Stimulated activated naive B cell treated with anti-CD40 and anti-IgM and Interleukin-4, amounts not matched to agents 10 μg/mL and 1 μg/mL and 100 μg/mL, for 72 hours (primary cell): ENCODE measurements around the gene LYVE1.
A peak's percentile ranks its signal among the peaks of the same experiment; 100 is the strongest.

Source experiments
- ATAC-seq, 2 donors: fragments of 150-1000 bp; cut with Tn5 transposase; replicated peaks; 2 replicates each; pipeline ENCODE4 v1.10.0; 2021; ENCODE audit warnings: moderate library complexity in 1 of 2
- DNase-seq: peaks from one replicate; pipeline ENCODE4 v3.0.0; 2021
- H3K27ac Mint-ChIP-seq: one replicate; pipeline ENCODE4 v1.8.0; 2022; ENCODE audit warnings: mild to moderate bottlenecking, mixed read lengths
- H3K27me3 Mint-ChIP-seq, 2 donors: one replicate each; pipeline ENCODE4 v1.8.0; 2022; ENCODE audit warnings: mixed read lengths in 2 of 2
- H3K36me3 Mint-ChIP-seq, 2 donors: one replicate each; pipeline ENCODE4 v1.8.0; 2022; ENCODE audit warnings: mixed read lengths in 2 of 2, mild to moderate bottlenecking in 1 of 2
- H3K4me1 Mint-ChIP-seq, 2 donors: one replicate each; pipeline ENCODE4 v1.8.0; 2022; ENCODE audit warnings: mixed read lengths in 2 of 2, mild to moderate bottlenecking in 1 of 2
- H3K4me3 Mint-ChIP-seq, 2 donors: one replicate each; pipeline ENCODE4 v1.8.0; 2022; ENCODE audit warnings: mild to moderate bottlenecking in 2 of 2, mixed read lengths in 2 of 2, moderate library complexity in 1 of 2
- H3K9me3 Mint-ChIP-seq, 2 donors: one replicate each; pipeline ENCODE4 v1.8.0; 2022; ENCODE audit warnings: mixed read lengths in 2 of 2, mild to moderate bottlenecking in 1 of 2

The LYVE1 gene

GRCh38 chr11:10538924-10539323, 29.5 kb downstream of the LYVE1 start:
- Mint-ChIP-seq H3K4me3 (no peak overlapping the region), H3K27me3 (no peaks in the 10 kb centered on the region), H3K4me1 (peaks cover 17 to 58% of the 10 kb centered on the region in 2 donors)

DNA sequence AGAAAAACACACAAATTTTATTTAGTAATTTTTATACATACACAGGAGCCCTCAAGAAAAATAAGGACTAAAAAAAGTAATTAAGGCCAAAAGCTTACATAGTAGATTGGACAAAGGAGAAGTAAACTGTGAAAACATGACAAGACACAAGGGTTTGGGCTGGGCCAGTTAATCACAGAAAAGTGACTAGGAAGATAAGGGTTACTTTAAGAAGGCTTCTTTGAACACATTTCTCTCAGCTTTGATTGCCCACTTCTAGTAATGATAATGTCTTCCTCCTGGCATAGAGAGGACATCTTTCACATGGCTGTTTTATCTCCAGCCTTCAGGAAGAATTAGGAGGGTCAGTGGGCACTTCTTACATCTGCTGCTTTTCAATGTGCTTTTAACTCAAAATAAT, 30.9 kb downstream of the LYVE1 start:
- no peak overlapping the region for H3K4me3 Mint-ChIP-seq
- no peaks in the 10 kb centered on the region for H3K9me3 Mint-ChIP-seq
- H3K36me3 Mint-ChIP-seq = peaks cover 7 to 9% of the 10 kb centered on the region in 2 donors
- H3K27me3 Mint-ChIP-seq = no peaks in the 10 kb centered on the region
- H3K4me1 Mint-ChIP-seq = peaks cover 20 to 66% of the 10 kb centered on the region in 2 donors
- ATAC-seq (no peak), DNase-seq (no peak)
- no peak overlapping the region for H3K27ac Mint-ChIP-seq

More at GRCh38 chr11:10538924-10539323, 29.5 kb downstream of the LYVE1 start:
- H3K36me3 Mint-ChIP-seq = peaks cover 1 to 5% of the 10 kb centered on the region in 2 donors
- ATAC-seq = no peak
- H3K27ac Mint-ChIP-seq = no peak overlapping the region
- no peak for DNase-seq
- H3K9me3 Mint-ChIP-seq = no peaks in the 10 kb centered on the region

DNA sequence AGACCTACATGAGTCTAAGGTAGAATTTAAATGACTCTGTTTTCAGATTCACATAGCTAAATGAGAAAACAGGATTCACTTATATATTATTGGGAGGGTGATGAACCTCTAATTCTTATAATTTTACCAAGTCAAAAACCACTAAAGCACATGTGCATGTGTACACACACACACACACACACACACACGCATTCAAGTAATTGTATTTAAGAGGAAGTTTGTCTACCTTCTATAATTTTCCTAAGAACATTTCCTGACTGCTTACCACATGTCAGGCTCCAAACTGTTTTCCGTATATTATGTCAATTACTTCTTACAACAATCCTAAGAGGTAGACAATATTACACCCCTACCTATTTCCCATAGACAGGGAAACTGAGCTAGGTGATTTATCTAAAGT, 34.1 kb downstream of the LYVE1 start:
- ATAC-seq (no peak), DNase-seq (no peak)
- Mint-ChIP-seq H3K9me3 (no peaks in the 10 kb centered on the region), H3K36me3 (peaks cover 14 to 19% of the 10 kb centered on the region in 2 donors), H3K4me1 (peaks cover 15 to 50% of the 10 kb centered on the region in 2 donors), H3K27me3 (no peaks in the 10 kb centered on the region), H3K4me3 (no peak overlapping the region), H3K27ac (no peak overlapping the region)

DNA sequence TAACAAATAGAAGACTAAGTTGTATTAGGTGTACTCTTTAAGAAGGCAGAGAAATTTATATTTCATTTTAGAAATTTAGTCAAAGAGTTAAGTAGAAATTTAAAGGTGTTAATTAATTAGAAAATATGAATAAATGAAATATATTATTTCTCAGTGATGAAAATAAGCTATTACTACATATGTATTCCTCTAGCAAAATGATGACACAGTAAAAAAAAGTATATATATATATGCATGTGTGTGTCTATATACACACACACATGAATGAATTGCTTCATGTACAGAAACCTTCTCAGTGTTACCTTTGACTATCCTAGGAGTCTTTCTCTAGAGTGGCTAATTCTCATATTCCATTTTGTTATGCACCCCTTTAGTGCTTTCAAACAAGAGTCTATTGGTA, 35.1 kb downstream of the LYVE1 start:
- Mint-ChIP-seq H3K4me3 (no peak overlapping the region), H3K36me3 (peaks cover 18 to 26% of the 10 kb centered on the region in 2 donors), H3K27me3 (no peaks in the 10 kb centered on the region), H3K27ac (no peak overlapping the region), H3K4me1 (peaks cover 13 to 47% of the 10 kb centered on the region in 2 donors), H3K9me3 (no peaks in the 10 kb centered on the region)
- ATAC-seq (no peak), DNase-seq (no peak)

GRCh38 chr11:10532526-10532925, 35.9 kb downstream of the LYVE1 start:
- no peak for ATAC-seq
- no peak overlapping the region for H3K4me3 Mint-ChIP-seq
- H3K4me1 Mint-ChIP-seq = peaks cover 15 to 46% of the 10 kb centered on the region in 2 donors
- no peak overlapping the region for H3K27ac Mint-ChIP-seq
- no peaks in the 10 kb centered on the region for H3K27me3 Mint-ChIP-seq
- peaks cover 19 to 27% of the 10 kb centered on the region in 2 donors for H3K36me3 Mint-ChIP-seq
- DNase-seq = no peak
- no peaks in the 10 kb centered on the region for H3K9me3 Mint-ChIP-seq

DNA sequence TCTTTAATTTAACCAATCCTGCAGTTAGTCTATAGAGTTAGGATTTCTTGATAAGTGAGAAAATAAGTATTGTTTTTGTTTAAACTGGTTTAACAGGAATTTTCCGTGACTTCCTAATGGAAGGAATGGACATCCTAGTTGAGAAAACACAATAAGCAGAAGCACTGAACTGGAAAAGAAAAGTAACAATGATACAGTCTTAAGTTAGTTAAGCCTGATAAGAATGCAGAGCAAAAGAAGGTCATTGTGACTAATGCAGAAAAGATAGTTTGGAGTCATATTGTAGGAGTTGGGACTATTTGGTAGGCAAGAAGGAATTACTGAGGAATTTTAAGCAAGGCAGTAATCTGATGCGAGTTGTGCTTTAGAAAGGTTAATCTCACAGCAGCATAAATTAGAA, 39.2 kb downstream of the LYVE1 start:
- ATAC-seq = no peak
- Mint-ChIP-seq H3K4me3 (no peak overlapping the region), H3K36me3 (peaks cover 24 to 36% of the 10 kb centered on the region in 2 donors), H3K9me3 (no peaks in the 10 kb centered on the region), H3K27ac (no peak overlapping the region), H3K27me3 (no peaks in the 10 kb centered on the region), H3K4me1 (peaks cover 18 to 41% of the 10 kb centered on the region in 2 donors)
- DNase-seq = no peak

GRCh38 chr11:10528121-10528520, 40.3 kb downstream of the LYVE1 start:
- H3K9me3 Mint-ChIP-seq = no peaks in the 10 kb centered on the region
- DNase-seq (no peak), ATAC-seq (no peak)
- no peak overlapping the region for H3K4me3 Mint-ChIP-seq
- H3K4me1 Mint-ChIP-seq = peaks cover 17 to 32% of the 10 kb centered on the region in 2 donors
- H3K27me3 Mint-ChIP-seq = no peaks in the 10 kb centered on the region
- H3K27ac Mint-ChIP-seq = no peak overlapping the region
- H3K36me3 Mint-ChIP-seq = peaks cover 24 to 35% of the 10 kb centered on the region in 2 donors

- Mint-ChIP-seq H3K36me3 (peaks cover 20 to 28% of the 10 kb centered on the region in 2 donors), H3K4me3 (peak overlapping the region; percentile 12 to 43), H3K27ac (peak overlapping the region; percentile 60)
These were observed 41.2 kb downstream of the LYVE1 start for GRCh38 chr11:10526974-10527918.

DNA sequence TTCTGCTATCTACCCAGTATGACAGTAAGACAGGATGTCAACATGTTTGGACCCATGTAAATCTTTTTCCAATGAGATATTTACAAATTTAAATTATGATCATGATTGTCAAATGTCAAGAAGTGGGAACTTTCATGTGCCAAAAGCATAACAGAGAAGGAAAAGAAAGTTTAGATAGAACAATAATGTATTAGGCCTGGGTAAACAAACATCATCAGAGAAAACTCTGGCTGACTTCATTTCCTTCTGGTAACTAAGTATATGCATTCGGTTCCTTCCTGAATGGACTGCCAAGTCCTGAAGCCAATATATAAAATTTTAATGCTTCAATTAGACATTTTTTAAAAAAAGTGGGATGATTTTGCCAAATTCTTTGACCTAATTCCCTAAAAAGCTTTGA, 44.0 kb downstream of the LYVE1 start:
- no peak for DNase-seq
- Mint-ChIP-seq H3K9me3 (no peaks in the 10 kb centered on the region), H3K36me3 (peaks cover 22 to 31% of the 10 kb centered on the region in 2 donors), H3K27me3 (no peaks in the 10 kb centered on the region), H3K4me3 (no peak overlapping the region), H3K27ac (no peak overlapping the region), H3K4me1 (peaks cover 19 to 27% of the 10 kb centered on the region in 2 donors)
- ATAC-seq = no peak

More at GRCh38 chr11:10526974-10527918, 41.2 kb downstream of the LYVE1 start:
- ATAC-seq = peak; percentile 99
- H3K9me3 Mint-ChIP-seq = no peaks in the 10 kb centered on the region
- H3K4me1 Mint-ChIP-seq = peaks cover 17 to 28% of the 10 kb centered on the region in 2 donors
- no peak for DNase-seq
- no peaks in the 10 kb centered on the region for H3K27me3 Mint-ChIP-seq

GRCh38 chr11:10522921-10523320, 45.5 kb downstream of the LYVE1 start:
- H3K4me3 Mint-ChIP-seq = no peak overlapping the region
- no peak for DNase-seq

GRCh38 chr11:10522276-10522675, 46.2 kb downstream of the LYVE1 start:
- H3K4me3 Mint-ChIP-seq = no peak overlapping the region
- no peak overlapping the region for H3K27ac Mint-ChIP-seq
- no peaks in the 10 kb centered on the region for H3K9me3 Mint-ChIP-seq
- ATAC-seq = no peak
- H3K27me3 Mint-ChIP-seq = no peaks in the 10 kb centered on the region
- H3K4me1 Mint-ChIP-seq = peaks cover 16 to 18% of the 10 kb centered on the region in 2 donors
- no peak for DNase-seq
- H3K36me3 Mint-ChIP-seq = peaks cover 17 to 23% of the 10 kb centered on the region in 2 donors

More at GRCh38 chr11:10522921-10523320, 45.5 kb downstream of the LYVE1 start:
- Mint-ChIP-seq H3K4me1 (peaks cover 19 to 22% of the 10 kb centered on the region in 2 donors), H3K27ac (no peak overlapping the region), H3K27me3 (no peaks in the 10 kb centered on the region), H3K36me3 (peaks cover 17 to 22% of the 10 kb centered on the region in 2 donors), H3K9me3 (no peaks in the 10 kb centered on the region)
- no peak for ATAC-seq

DNA sequence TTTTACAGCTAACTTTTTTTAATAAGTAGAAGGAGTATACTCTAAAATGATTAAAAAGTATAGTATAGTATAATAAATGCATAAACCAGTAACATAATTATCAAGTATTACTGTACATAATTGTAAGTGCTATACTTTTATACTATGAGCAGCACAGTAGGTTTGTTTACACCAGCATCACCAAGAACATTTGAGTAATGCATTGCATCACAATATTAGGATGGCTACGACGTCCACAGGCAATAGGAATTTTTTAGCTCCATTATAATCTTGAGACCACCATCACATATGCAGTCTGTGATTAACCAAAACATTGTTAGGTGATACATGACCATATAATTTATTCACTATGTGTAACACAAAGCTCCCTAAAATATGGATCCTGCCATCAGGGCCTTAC, 47.9 kb downstream of the LYVE1 start:
- ATAC-seq = no peak
- peaks cover 6 to 11% of the 10 kb centered on the region in 2 donors for H3K4me1 Mint-ChIP-seq
- H3K27ac Mint-ChIP-seq = no peak overlapping the region
- peaks cover 15 to 20% of the 10 kb centered on the region in 2 donors for H3K36me3 Mint-ChIP-seq
- DNase-seq = no peak
- H3K9me3 Mint-ChIP-seq = no peaks in the 10 kb centered on the region
- H3K4me3 Mint-ChIP-seq = no peak overlapping the region
- H3K27me3 Mint-ChIP-seq = no peaks in the 10 kb centered on the region

DNA sequence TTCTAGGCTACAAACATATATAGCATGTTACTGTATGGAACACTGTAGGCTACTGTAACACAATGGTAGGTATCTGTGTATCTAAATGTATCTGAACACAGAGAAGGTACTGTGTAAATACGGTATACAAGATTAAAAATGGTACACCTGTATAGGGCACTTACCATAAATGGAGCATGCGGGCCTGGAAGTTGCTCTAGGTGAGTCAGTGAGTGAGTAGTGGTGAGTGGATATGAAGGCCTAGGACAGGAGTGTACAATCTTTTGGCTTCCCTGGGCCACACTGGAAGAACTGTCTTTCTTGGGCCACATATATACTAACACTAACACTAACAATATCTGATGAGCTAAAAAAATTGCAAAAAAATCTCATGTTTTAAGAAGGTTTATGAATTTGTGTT, 48.8 kb downstream of the LYVE1 start:
- DNase-seq = no peak
- Mint-ChIP-seq H3K36me3 (peaks cover 15 to 25% of the 10 kb centered on the region in 2 donors), H3K27me3 (no peaks in the 10 kb centered on the region), H3K9me3 (no peaks in the 10 kb centered on the region), H3K4me1 (peaks cover 12 to 13% of the 10 kb centered on the region in 2 donors), H3K27ac (no peak overlapping the region), H3K4me3 (no peak overlapping the region)
- no peak for ATAC-seq

DNA sequence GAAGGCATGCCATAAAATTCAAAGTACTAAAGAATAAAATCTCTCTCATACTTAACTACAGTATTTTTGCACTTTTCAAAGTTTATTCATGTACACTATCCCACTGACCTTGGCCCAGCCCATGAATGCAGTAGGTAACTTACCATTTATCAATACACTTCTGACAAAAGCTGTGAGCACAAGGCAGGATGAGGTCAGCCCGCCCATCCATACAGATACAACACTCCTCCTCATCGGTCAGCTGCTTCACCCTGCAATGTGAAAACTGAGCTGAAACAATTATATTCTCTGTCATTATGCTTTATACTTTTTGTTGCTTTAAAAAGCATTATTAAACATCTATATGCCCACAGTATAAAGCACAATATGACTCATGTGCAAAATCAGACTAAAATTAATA, 49.6 kb downstream of the LYVE1 start:
- no peak for DNase-seq

GRCh38 chr11:10518123-10518522, 50.3 kb downstream of the LYVE1 start:
- H3K4me1 Mint-ChIP-seq = peaks cover 12 to 14% of the 10 kb centered on the region in 2 donors
- no peaks in the 10 kb centered on the region for H3K27me3 Mint-ChIP-seq
- ATAC-seq (no peak), DNase-seq (no peak)
- no peaks in the 10 kb centered on the region for H3K9me3 Mint-ChIP-seq
- no peak overlapping the region for H3K27ac Mint-ChIP-seq
- H3K36me3 Mint-ChIP-seq = peaks cover 13 to 25% of the 10 kb centered on the region in 2 donors
- no peak overlapping the region for H3K4me3 Mint-ChIP-seq

More for the DNA sequence above, 49.6 kb downstream of the LYVE1 start:
- Mint-ChIP-seq H3K9me3 (no peaks in the 10 kb centered on the region), H3K4me3 (no peak overlapping the region), H3K36me3 (peaks cover 15 to 29% of the 10 kb centered on the region in 2 donors), H3K27me3 (no peaks in the 10 kb centered on the region), H3K27ac (no peak overlapping the region), H3K4me1 (peaks cover 12 to 15% of the 10 kb centered on the region in 2 donors)
- no peak for ATAC-seq
